Activated gamma-delta T cell treated with Interleukin-2 at 50 U/mL for 16 hours (primary cell): Measurements from ENCODE around the gene SPEM3.

Experiments
- DNase-seq: peaks from one replicate; pipeline ENCODE4 v3.0.0-alpha.2; 2020

SPEM3 gene

GRCh38 chr17:7428557-7428956 is at the start of gene SPEM3:
TSS of gene SPEM3 (plus strand) at chr17:7428857. CDS start at chr17:7428903, 46 bp downstream.
- DNase-seq: no peak

GRCh38 chr17:7379134-7379533 is 49.5 kb upstream of the SPEM3 start:
- DNase-seq: no peak

- no peak for DNase-seq
These were observed 48.3 kb upstream of the SPEM3 start for GRCh38 chr17:7380321-7380720.

- DNase-seq: no peak
These were observed 47.6 kb upstream of the SPEM3 start, which contains the start of gene TNK1 for GRCh38 chr17:7380855-7381683. TSS of gene TNK1 (plus strand) at chr17:7381089. CDS start at chr17:7382927, 1,838 bp downstream.

GRCh38 chr17:7382901-7383300 is 45.8 kb upstream of the SPEM3 start:
- DNase-seq: no peak

GRCh38 chr17:7383371-7383741 is 45.3 kb upstream of the SPEM3 start:
- no peak for DNase-seq

- DNase-seq: peak; percentile 70
These were observed 44.7 kb upstream of the SPEM3 start for GRCh38 chr17:7383742-7384488.

- no peak for DNase-seq
These were observed 44.1 kb upstream of the SPEM3 start for GRCh38 chr17:7384489-7385081.

- DNase-seq: no peak
These were observed 39.8 kb upstream of the SPEM3 start for GRCh38 chr17:7388856-7389255.

GRCh38 chr17:7389924-7390910 is 38.4 kb upstream of the SPEM3 start:
- no peak for DNase-seq

GRCh38 chr17:7391307-7391706 is 37.4 kb upstream of the SPEM3 start:
- no peak for DNase-seq

- DNase-seq: no peak
These were observed 35.7 kb upstream of the SPEM3 start for GRCh38 chr17:7392696-7393612.

- peak; percentile 58 for DNase-seq
These were observed 34.8 kb upstream of the SPEM3 start for GRCh38 chr17:7393613-7394451.

GRCh38 chr17:7394452-7395191 is 34.0 kb upstream of the SPEM3 start, which contains the start of gene PLSCR3:
TSS of gene PLSCR3 (minus strand) at chr17:7394525. CDS start at chr17:7394110, 415 bp downstream.
- peak; percentile 76 for DNase-seq

GRCh38 chr17:7396147-7396546 is 32.5 kb upstream of the SPEM3 start:
- no peak for DNase-seq

GRCh38 chr17:7398612-7399011 is 30.0 kb upstream of the SPEM3 start:
- DNase-seq: no peak

GRCh38 chr17:7403043-7403726 is 25.5 kb upstream of the SPEM3 start:
- DNase-seq: no peak

GRCh38 chr17:7403727-7403976 is 25.0 kb upstream of the SPEM3 start:
- no peak for DNase-seq
